Measurements from ENCODE around the gene TMEFF2. TPM values are rescaled to one million over a fixed set of nuclear protein-coding genes. Genes with fewer than 3 reads are reported as not detected.

The TMEFF2 gene
- total and polyA plus RNA-seq, 2 of the 8 experiments (the other 6 are each of a cell fraction or from before 2014, with no cell fraction given) = 0.91 to 3.7 TPM

GRCh38 chr2:191965733-191966132 is 229.0 kb downstream of the TMEFF2 start (continued):
- TF ChIP-seq, protein P1, sequence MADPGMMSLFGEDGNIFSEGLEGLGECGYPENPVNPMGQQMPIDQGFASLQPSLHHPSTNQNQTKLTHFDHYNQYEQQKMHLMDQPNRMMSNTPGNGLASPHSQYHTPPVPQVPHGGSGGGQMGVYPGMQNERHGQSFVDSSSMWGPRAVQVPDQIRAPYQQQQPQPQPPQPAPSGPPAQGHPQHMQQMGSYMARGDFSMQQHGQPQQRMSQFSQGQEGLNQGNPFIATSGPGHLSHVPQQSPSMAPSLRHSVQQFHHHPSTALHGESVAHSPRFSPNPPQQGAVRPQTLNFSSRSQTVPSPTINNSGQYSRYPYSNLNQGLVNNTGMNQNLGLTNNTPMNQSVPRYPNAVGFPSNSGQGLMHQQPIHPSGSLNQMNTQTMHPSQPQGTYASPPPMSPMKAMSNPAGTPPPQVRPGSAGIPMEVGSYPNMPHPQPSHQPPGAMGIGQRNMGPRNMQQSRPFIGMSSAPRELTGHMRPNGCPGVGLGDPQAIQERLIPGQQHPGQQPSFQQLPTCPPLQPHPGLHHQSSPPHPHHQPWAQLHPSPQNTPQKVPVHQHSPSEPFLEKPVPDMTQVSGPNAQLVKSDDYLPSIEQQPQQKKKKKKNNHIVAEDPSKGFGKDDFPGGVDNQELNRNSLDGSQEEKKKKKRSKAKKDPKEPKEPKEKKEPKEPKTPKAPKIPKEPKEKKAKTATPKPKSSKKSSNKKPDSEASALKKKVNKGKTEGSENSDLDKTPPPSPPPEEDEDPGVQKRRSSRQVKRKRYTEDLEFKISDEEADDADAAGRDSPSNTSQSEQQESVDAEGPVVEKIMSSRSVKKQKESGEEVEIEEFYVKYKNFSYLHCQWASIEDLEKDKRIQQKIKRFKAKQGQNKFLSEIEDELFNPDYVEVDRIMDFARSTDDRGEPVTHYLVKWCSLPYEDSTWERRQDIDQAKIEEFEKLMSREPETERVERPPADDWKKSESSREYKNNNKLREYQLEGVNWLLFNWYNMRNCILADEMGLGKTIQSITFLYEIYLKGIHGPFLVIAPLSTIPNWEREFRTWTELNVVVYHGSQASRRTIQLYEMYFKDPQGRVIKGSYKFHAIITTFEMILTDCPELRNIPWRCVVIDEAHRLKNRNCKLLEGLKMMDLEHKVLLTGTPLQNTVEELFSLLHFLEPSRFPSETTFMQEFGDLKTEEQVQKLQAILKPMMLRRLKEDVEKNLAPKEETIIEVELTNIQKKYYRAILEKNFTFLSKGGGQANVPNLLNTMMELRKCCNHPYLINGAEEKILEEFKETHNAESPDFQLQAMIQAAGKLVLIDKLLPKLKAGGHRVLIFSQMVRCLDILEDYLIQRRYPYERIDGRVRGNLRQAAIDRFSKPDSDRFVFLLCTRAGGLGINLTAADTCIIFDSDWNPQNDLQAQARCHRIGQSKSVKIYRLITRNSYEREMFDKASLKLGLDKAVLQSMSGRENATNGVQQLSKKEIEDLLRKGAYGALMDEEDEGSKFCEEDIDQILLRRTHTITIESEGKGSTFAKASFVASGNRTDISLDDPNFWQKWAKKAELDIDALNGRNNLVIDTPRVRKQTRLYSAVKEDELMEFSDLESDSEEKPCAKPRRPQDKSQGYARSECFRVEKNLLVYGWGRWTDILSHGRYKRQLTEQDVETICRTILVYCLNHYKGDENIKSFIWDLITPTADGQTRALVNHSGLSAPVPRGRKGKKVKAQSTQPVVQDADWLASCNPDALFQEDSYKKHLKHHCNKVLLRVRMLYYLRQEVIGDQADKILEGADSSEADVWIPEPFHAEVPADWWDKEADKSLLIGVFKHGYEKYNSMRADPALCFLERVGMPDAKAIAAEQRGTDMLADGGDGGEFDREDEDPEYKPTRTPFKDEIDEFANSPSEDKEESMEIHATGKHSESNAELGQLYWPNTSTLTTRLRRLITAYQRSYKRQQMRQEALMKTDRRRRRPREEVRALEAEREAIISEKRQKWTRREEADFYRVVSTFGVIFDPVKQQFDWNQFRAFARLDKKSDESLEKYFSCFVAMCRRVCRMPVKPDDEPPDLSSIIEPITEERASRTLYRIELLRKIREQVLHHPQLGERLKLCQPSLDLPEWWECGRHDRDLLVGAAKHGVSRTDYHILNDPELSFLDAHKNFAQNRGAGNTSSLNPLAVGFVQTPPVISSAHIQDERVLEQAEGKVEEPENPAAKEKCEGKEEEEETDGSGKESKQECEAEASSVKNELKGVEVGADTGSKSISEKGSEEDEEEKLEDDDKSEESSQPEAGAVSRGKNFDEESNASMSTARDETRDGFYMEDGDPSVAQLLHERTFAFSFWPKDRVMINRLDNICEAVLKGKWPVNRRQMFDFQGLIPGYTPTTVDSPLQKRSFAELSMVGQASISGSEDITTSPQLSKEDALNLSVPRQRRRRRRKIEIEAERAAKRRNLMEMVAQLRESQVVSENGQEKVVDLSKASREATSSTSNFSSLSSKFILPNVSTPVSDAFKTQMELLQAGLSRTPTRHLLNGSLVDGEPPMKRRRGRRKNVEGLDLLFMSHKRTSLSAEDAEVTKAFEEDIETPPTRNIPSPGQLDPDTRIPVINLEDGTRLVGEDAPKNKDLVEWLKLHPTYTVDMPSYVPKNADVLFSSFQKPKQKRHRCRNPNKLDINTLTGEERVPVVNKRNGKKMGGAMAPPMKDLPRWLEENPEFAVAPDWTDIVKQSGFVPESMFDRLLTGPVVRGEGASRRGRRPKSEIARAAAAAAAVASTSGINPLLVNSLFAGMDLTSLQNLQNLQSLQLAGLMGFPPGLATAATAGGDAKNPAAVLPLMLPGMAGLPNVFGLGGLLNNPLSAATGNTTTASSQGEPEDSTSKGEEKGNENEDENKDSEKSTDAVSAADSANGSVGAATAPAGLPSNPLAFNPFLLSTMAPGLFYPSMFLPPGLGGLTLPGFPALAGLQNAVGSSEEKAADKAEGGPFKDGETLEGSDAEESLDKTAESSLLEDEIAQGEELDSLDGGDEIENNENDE (IDR thresholded peaks at IDR 0.05; ENCODE audit: insufficient replicate concordance, low read length) = no peak
- no peak for TF ChIP-seq EGR1 (IDR thresholded peaks at IDR 0.05; ENCODE audit: borderline replicate concordance, low read depth, low read length)
- no peak for TF ChIP-seq JUN (IDR thresholded peaks at IDR 0.05; ENCODE audit: low read depth, low read length)
- TF ChIP-seq BACH1 (IDR thresholded peaks at IDR 0.05; ENCODE audit: low read length) = no peak
- no peak for TF ChIP-seq ATF3 (IDR thresholded peaks at IDR 0.05; ENCODE audit: insufficient read depth, low read depth, low read length)
- TF ChIP-seq KDM4A (IDR thresholded peaks at IDR 0.05; ENCODE audit: low read depth, low read length, severe bottlenecking) = no peak
- no peak for TF ChIP-seq KDM5A (IDR thresholded peaks at IDR 0.05; ENCODE audit: low read length)
- no peak for TF ChIP-seq POU5F1 (IDR thresholded peaks at IDR 0.05; ENCODE audit: low read depth, low read length)
- no peak for TF ChIP-seq EP300 (IDR thresholded peaks at IDR 0.05; ENCODE audit: borderline replicate concordance in 1 of 2, low read depth in 2 of 2, low read length in 2 of 2)

All from H1 (cell line).